GM12878 (cell line): Measurements from ENCODE around the gene DUSP22. TPM values are rescaled to one million over a fixed set of nuclear protein-coding genes. Genes with fewer than 3 reads are reported as not detected.

Experiments
- CHD1 ChIP-seq: IDR thresholded peaks from 2 replicates; pipeline ENCODE4 v1.6.1; 2012; ENCODE audit warnings: low read depth, low read length, improper control_type of control experiment
- CHD4 ChIP-seq: fragments of 200-600 bp; sonication (generic); IDR thresholded peaks from 2 replicates; pipeline ENCODE4 v1.6.1; 2016; ENCODE audit warnings: mild to moderate bottlenecking
- CUX1 ChIP-seq: IDR thresholded peaks from 2 replicates; pipeline ENCODE4 v1.6.1; 2012; ENCODE audit warnings: improper control_type of control experiment, low read depth, low read length; ENCODE audit not compliant: insufficient replicate concordance
- EED ChIP-seq: sonication (generic); IDR thresholded peaks from 2 replicates; pipeline ENCODE4 v1.6.1; 2016; ENCODE audit warnings: antibody characterized with exemption, low read depth
- FOS ChIP-seq: IDR thresholded peaks from 3 replicates; pipeline ENCODE4 v1.6.1; 2011; ENCODE audit warnings: borderline replicate concordance; ENCODE audit not compliant: insufficient read length; ENCODE audit errors: extremely low read depth
- KDM1A ChIP-seq: fragments of 200-600 bp; sonication (generic); IDR thresholded peaks from 2 replicates; pipeline ENCODE4 v1.6.1; 2016; ENCODE audit warnings: borderline replicate concordance
- PAX5 ChIP-seq: IDR thresholded peaks from 2 replicates; pipeline ENCODE4 v1.6.1; 2011; ENCODE audit warnings: low read depth, low read length, borderline replicate concordance
- RAD51 ChIP-seq: fragments of 450-650 bp; IDR thresholded peaks from 2 replicates; pipeline ENCODE4 v1.6.1; 2016; ENCODE audit warnings: moderate library complexity, mild to moderate bottlenecking, inconsistent platforms
- RELB ChIP-seq: fragments of 450-650 bp; IDR thresholded peaks from 2 replicates; pipeline ENCODE4 v1.6.1; 2017; ENCODE audit warnings: low read depth, mild to moderate bottlenecking, moderate library complexity
- WRNIP1 ChIP-seq: IDR thresholded peaks from 2 replicates; pipeline ENCODE4 v1.6.1; 2011; ENCODE audit warnings: low read depth, low read length, improper control_type of control experiment, borderline replicate concordance
- YY1 ChIP-seq: IDR thresholded peaks from 2 replicates; pipeline ENCODE4 v1.6.1; 2011; ENCODE audit warnings: low read depth, mild to moderate bottlenecking, low read length
- polyA plus RNA-seq, 11 experiments: library from polyadenylated mRNA; depleted of rRNA in 4 of 11; unstranded in 6 of 11; stranded (reverse) in 5 of 11; fragments of >200 nt; fragmentation: Nextera tagmentation in 4 of 11; fragmentation: Illumina TruSeq in 1 of 11; extraction: Ambion mirVana in 4 of 11; extraction: Trizol in 1 of 11; gene quantifications; 1 replicate in 1 of 11; 2 replicates in 10 of 11; pipeline versions ENCODE4 v1.2.1 to v1.2.3, GENCODE V29; 2011 to 2016; ENCODE audit warnings: inconsistent platforms in 2 of 11, missing spikeins in 2 of 11, low read depth in 1 of 11
- total RNA-seq, 4 experiments: library from RNA; depleted of rRNA in 3 of 4; stranded (reverse); fragments of >200 nt in 3 of 4; fragmentation: Illumina TruSeq in 1 of 4; extraction: Trizol in 1 of 4; gene quantifications; 2 replicates each; pipeline versions ENCODE4 v1.2.1 to v1.2.3, GENCODE V29; 2013 to 2021
- TF ChIP-seq, protein P1 (sequence below): IDR thresholded peaks from 2 replicates; pipeline ENCODE4 v1.6.1; 2011; ENCODE audit warnings: borderline replicate concordance, low read depth, mild to moderate bottlenecking, moderate library complexity, low read length; ENCODE audit not compliant: insufficient read depth, poor library complexity, severe bottlenecking

The DUSP22 gene
- total and polyA plus RNA-seq, 10 of the 15 experiments (the other 5 are each of a cell fraction or from before 2014, with no cell fraction given): 78.9 to 156 (median 107) TPM

- TF ChIP-seq CUX1: no peak
- TF ChIP-seq CHD4: no peak
- TF ChIP-seq CHD1: 0 out of 2 replicates have a peak, but pooled peaks have one; percentile 63
- TF ChIP-seq, protein P1, sequence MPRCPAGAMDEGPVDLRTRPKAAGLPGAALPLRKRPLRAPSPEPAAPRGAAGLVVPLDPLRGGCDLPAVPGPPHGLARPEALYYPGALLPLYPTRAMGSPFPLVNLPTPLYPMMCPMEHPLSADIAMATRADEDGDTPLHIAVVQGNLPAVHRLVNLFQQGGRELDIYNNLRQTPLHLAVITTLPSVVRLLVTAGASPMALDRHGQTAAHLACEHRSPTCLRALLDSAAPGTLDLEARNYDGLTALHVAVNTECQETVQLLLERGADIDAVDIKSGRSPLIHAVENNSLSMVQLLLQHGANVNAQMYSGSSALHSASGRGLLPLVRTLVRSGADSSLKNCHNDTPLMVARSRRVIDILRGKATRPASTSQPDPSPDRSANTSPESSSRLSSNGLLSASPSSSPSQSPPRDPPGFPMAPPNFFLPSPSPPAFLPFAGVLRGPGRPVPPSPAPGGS: peak; percentile 15
- TF ChIP-seq RELB: 0 out of 2 replicates have a peak, but pooled peaks have one; percentile 7
- TF ChIP-seq EED: peak; percentile 67
- TF ChIP-seq RAD51: no peak
- TF ChIP-seq WRNIP1: peak; percentile 37; the same call in 1 of the 2 replicates
- peak; percentile 17; the same call in 1 of the 2 replicates for TF ChIP-seq PAX5
- TF ChIP-seq KDM1A: no peak
- TF ChIP-seq YY1: 0 out of 2 replicates have a peak, but pooled peaks have one; percentile 31
- no peak for TF ChIP-seq FOS
These were observed 5.4 kb downstream of the DUSP22 start (continued) for GRCh38 chr6:297571-298232.
